Ishikawa (cell line): ENCODE results near the gene OS9.

ENCODE experiments used
- CEBPB ChIP-seq: IDR thresholded peaks from 2 replicates; pipeline ENCODE4 v1.6.1; 2012
- CREB1 ChIP-seq: IDR thresholded peaks from 2 replicates; pipeline ENCODE4 v1.6.1; 2012; ENCODE audit warnings: low read depth
- EGR1 ChIP-seq: IDR thresholded peaks from 2 replicates; pipeline ENCODE4 v1.6.1; 2012
- EP300 ChIP-seq: IDR thresholded peaks from 2 replicates; pipeline ENCODE4 v1.6.1; 2012; ENCODE audit warnings: borderline replicate concordance
- FOXM1 ChIP-seq: IDR thresholded peaks from 2 replicates; pipeline ENCODE4 v1.6.1; 2012; ENCODE audit warnings: low read depth, borderline replicate concordance
- MAX ChIP-seq: IDR thresholded peaks from 2 replicates; pipeline ENCODE4 v1.6.1; 2012
- NFIC ChIP-seq: IDR thresholded peaks from 2 replicates; pipeline ENCODE4 v1.6.1; 2012
- RAD21 ChIP-seq: IDR thresholded peaks from 2 replicates; pipeline ENCODE4 v1.6.1; 2012; ENCODE audit warnings: low read depth
- TAF1 ChIP-seq: IDR thresholded peaks from 2 replicates; pipeline ENCODE4 v1.6.1; 2012; ENCODE audit warnings: low read depth, mild to moderate bottlenecking
- TCF12 ChIP-seq: IDR thresholded peaks from 2 replicates; pipeline ENCODE4 v1.6.1; 2012; ENCODE audit warnings: low read depth
- TEAD4 ChIP-seq: IDR thresholded peaks from 2 replicates; pipeline ENCODE4 v1.6.1; 2012
- USF1 ChIP-seq: IDR thresholded peaks from 2 replicates; pipeline ENCODE4 v1.6.1; 2012
- YY1 ChIP-seq: IDR thresholded peaks from 2 replicates; pipeline ENCODE4 v1.6.1; 2012; ENCODE audit warnings: low read depth
- ZBTB7A ChIP-seq: IDR thresholded peaks from 2 replicates; pipeline ENCODE4 v1.6.1; 2012; ENCODE audit warnings: low read depth
- TF ChIP-seq, protein P1 (sequence below): IDR thresholded peaks from 2 replicates; pipeline ENCODE4 v1.6.1; 2012; ENCODE audit warnings: low read depth, mild to moderate bottlenecking

The OS9 gene

DNA sequence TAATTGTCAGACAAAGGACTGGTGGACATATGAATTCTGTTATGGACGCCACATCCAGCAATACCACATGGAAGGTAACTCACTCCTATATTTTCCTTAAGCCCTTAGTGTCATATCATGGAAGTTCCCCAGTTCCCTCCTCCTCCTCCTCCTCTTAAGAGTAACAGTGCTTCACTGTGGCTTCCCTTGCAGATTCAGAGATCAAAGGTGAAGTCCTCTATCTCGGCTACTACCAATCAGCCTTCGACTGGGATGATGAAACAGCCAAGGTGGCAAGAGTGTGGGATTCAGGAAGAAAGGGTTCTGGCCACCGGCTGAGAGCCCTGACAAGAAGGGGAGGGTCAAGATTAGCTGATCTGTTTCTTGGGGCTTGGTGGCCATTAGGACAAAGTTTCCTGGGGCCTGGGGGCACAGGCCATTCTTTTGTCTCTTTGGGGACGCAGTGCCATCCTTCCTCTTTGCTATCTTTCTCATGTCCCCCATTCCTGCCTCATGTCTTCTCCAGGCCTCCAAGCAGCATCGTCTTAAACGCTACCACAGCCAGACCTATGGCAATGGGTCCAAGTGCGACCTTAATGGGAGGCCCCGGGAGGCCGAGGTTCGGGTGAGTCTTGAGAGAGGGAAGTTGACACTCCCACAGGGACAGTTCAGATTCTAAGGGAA, 2.0 kb downstream of the OS9 start:
- TF ChIP-seq MAX (no peak), EP300 (no peak), CREB1 (no peak), NFIC (no peak), CEBPB (no peak), USF1 (no peak), EGR1 (no peak), YY1 (no peak), TCF12 (no peak), ZBTB7A (no peak), TAF1 (no peak)
- TF ChIP-seq, protein P1, sequence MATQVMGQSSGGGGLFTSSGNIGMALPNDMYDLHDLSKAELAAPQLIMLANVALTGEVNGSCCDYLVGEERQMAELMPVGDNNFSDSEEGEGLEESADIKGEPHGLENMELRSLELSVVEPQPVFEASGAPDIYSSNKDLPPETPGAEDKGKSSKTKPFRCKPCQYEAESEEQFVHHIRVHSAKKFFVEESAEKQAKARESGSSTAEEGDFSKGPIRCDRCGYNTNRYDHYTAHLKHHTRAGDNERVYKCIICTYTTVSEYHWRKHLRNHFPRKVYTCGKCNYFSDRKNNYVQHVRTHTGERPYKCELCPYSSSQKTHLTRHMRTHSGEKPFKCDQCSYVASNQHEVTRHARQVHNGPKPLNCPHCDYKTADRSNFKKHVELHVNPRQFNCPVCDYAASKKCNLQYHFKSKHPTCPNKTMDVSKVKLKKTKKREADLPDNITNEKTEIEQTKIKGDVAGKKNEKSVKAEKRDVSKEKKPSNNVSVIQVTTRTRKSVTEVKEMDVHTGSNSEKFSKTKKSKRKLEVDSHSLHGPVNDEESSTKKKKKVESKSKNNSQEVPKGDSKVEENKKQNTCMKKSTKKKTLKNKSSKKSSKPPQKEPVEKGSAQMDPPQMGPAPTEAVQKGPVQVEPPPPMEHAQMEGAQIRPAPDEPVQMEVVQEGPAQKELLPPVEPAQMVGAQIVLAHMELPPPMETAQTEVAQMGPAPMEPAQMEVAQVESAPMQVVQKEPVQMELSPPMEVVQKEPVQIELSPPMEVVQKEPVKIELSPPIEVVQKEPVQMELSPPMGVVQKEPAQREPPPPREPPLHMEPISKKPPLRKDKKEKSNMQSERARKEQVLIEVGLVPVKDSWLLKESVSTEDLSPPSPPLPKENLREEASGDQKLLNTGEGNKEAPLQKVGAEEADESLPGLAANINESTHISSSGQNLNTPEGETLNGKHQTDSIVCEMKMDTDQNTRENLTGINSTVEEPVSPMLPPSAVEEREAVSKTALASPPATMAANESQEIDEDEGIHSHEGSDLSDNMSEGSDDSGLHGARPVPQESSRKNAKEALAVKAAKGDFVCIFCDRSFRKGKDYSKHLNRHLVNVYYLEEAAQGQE = no peak

DNA sequence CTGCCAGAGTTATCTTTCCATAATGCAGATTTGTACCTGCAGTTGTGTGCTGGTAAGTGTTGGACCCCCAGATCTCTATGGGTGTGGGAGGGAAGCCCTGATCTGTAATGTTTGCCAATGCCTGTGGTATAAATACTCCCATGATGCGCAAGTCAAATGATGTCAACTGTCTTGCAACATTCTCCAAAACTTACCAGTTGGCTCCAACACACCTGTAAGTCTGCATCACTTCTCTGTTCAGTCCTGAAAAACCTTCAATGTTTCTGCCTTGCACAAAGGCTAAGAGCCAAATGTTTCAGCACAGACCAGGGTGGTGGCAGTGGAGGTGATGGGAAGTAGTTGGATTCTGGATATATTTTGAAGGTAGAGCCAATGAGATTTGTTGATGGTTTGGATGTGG, 3.1 kb downstream of the OS9 start:
- TF ChIP-seq FOXM1 (no peak), TEAD4 (no peak), RAD21 (no peak), USF1 (no peak), ZBTB7A (no peak)
- TF ChIP-seq, protein P1 = no peak

DNA sequence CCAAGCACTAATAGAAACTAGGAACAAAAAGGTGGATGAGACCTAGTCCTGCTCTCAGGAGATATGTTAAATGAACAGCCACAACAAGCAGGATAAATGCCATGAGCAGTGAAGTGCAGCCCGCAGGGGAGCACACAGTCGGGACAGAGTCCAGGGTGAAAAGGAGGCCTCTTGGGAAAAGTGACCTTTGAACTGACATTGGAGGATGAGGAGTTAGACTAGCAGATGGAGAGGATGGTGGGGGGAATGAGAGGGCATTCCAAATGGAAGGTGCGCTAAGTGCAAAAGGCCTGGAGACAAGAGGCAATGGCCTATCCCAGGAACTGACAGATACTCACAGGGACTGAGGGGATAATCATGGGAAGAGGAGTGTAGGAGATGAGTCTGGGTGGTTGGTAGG, 4.5 kb downstream of the OS9 start:
- no peak for TF ChIP-seq NFIC
- TF ChIP-seq TAF1 = no peak
- TF ChIP-seq CEBPB = no peak
- no peak for TF ChIP-seq YY1
- no peak for TF ChIP-seq RAD21

DNA sequence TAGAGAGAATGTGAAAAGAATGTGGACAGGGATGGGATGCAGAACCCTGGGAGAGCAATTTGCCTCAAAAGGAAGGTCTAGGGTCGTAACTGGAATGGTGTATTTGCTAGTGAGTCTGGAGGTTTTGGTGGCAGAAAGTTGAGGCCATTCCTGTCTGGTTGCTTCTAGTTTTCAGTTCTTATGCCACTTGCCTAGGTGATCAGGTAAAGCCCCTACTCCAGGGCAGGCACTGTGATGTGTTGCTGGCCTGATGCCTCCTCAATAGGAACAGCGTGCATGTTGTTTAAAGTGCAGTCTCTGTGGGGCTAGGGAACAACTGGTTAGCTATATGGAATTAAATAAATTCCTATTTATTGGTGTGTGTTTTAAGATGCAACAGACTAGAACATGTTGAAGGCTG, 6.4 kb downstream of the OS9 start:
- TF ChIP-seq MAX (no peak), EP300 (no peak), RAD21 (no peak), FOXM1 (no peak), TAF1 (no peak), EGR1 (no peak), YY1 (no peak), CEBPB (no peak), NFIC (no peak), TEAD4 (no peak), TCF12 (no peak), USF1 (no peak), CREB1 (no peak), ZBTB7A (no peak)
- TF ChIP-seq, protein P1 = no peak

- TF ChIP-seq EP300 (no peak), USF1 (no peak), EGR1 (no peak), FOXM1 (no peak), TAF1 (no peak), RAD21 (no peak)
- TF ChIP-seq, protein P1 = no peak
Observed at GRCh38 chr12:57707250-57707649, 13.3 kb downstream of the OS9 start.
